Measurements from ENCODE around the gene THBS2. TPM values are rescaled to one million over a fixed set of nuclear protein-coding genes. Genes with fewer than 3 reads are reported as not detected.

Gene THBS2
- total and polyA plus RNA-seq, 2 of the 4 experiments (the other 2 are of a cell fraction) = 97.3 to 113 TPM

- whole genome bisulfite sequencing, 2 experiments (ENCODE audit: extremely low coverage in 2 of 2, insufficient read length in 1 of 2) = 91% methylated on average over 10 of the region's 15 CpGs; no CpG with 5 or more reads in 1 of the 2 experiments
- Histone ChIP-seq H3K4me3 (ENCODE audit: insufficient read depth, low read depth, low read length) (no peak overlapping the region), H3K56ac (ENCODE audit: extremely low read depth, insufficient read depth, low read length) (peak overlapping the region; percentile 64), H2AK9ac (replicated peaks; ENCODE audit: low read depth, low read length, poor library complexity) (peak overlapping the region; percentile 73), H3K27ac (ENCODE audit: insufficient read depth, low read length) (peak overlapping the region; percentile 96), H3K9me1 (ENCODE audit: insufficient read depth, low read length) (peaks cover 9% of the 10 kb centered on the region), H3K27me3 (ENCODE audit: control insufficient read depth, insufficient read depth, low read length) (no peaks in the 10 kb centered on the region), H3K9ac (ENCODE audit: low read depth, low read length) (peak overlapping the region; percentile 19; the same call in 1 of the 2 replicates), H4K8ac (ENCODE audit: low read depth in 2 of 2, low read length in 2 of 2) (peak overlapping the region; percentile 67 to 82), H4K91ac (ENCODE audit: insufficient read depth, low read depth, low read length) (peak overlapping the region; percentile 82), H3K4me1 (ENCODE audit: control insufficient read depth, insufficient read depth, low read length) (peaks cover 30% of the 10 kb centered on the region), H2BK20ac (ENCODE audit: low read depth, low read length) (peak overlapping the region; percentile 98), H3K9me3 (ENCODE audit: control insufficient read depth, insufficient read depth, low read length) (no peaks in the 10 kb centered on the region), H3K18ac (ENCODE audit: low read depth, low read length) (peak overlapping the region; percentile 92), H2BK120ac (ENCODE audit: low read depth, low read length) (peak overlapping the region; percentile 96), H4K20me1 (ENCODE audit: insufficient read depth, low read length) (no peaks in the 10 kb centered on the region), H2AK5ac (ENCODE audit: low read depth, low read length) (peak overlapping the region; percentile 93), H3K14ac (replicated peaks; ENCODE audit: low read depth, low read length) (peak overlapping the region; percentile 84), H3K79me1 (ENCODE audit: low read depth in 1 of 2, low read length in 2 of 2) (peaks cover 20 to 56% of the 10 kb centered on the region in 2 experiments), H3K4me2 (ENCODE audit: low read depth, low read length) (no peak overlapping the region), H3K4ac (ENCODE audit: low read depth, low read length) (peak overlapping the region; percentile 95), H2BK15ac (ENCODE audit: low read depth, low read length) (peak overlapping the region; percentile 72; the same call in 2 of the 3 replicates), H2AFZ (replicated peaks; ENCODE audit: low read length, poor library complexity) (peak overlapping the region; percentile 84), H3K23ac (ENCODE audit: low read depth, low read length) (peak overlapping the region; percentile 14), H3K36me3 (ENCODE audit: control insufficient read depth, insufficient read depth, low read length) (no peaks in the 10 kb centered on the region), H2BK5ac (ENCODE audit: low read depth, low read length, poor library complexity, severe bottlenecking) (peak overlapping the region; percentile 99), H4K5ac (ENCODE audit: low read depth, low read length) (peak overlapping the region; percentile 89)
- BruUV-seq (replicated peaks) = no TSS peak
- in situ Hi-C loops (cut with MboI; ENCODE audit: low sequenced_read_pairs) (no loop called here), intact Hi-C loops (cut with micrococcal nuclease) (loop anchor here (1.0 to 5.0 kb wide), 3 partner anchors 47 to 211 kb away; no protein-coding TSS in a partner anchor), dilution Hi-C loops (cut with HindIII; ENCODE audit: low sequenced_read_pairs, unreplicated experiment) (no loop called here)
- DNase-seq (no peak), ATAC-seq (ENCODE audit: low read depth) (no peak)
- POLR2A ChIA-PET (ENCODE audit: unreplicated experiment) = no interaction called here
- CTCF ChIA-PET = interaction anchor here (0.6 kb wide), 1 partner anchor 224 kb away, joined by 4 read pairs; no protein-coding TSS in a partner anchor
- no peak for TF ChIP-seq NFE2L2 (IDR thresholded peaks at IDR 0.05; ENCODE audit: low read depth, low read length)
- no peak for TF ChIP-seq BHLHE40 (IDR thresholded peaks at IDR 0.05; ENCODE audit: low read depth, low read length)
- no peak for TF ChIP-seq RAD21 (IDR thresholded peaks at IDR 0.05; ENCODE audit: low read length)
- TF ChIP-seq CHD1 (IDR thresholded peaks at IDR 0.05; ENCODE audit: low read depth, low read length) = no peak
- TF ChIP-seq FOS (IDR thresholded peaks at IDR 0.05; ENCODE audit: low read depth, low read length) = no peak
- no peak; the same call in 1 of the 2 replicates for TF ChIP-seq POLR2A (IDR thresholded peaks at IDR 0.05; ENCODE audit: low read depth, low read length)
- TF ChIP-seq RCOR1 (IDR thresholded peaks at IDR 0.05; ENCODE audit: insufficient replicate concordance, low read length) = no peak
- TF ChIP-seq MAFK (IDR thresholded peaks at IDR 0.05; ENCODE audit: low read depth, low read length) = no peak
- TF ChIP-seq RFX5 (IDR thresholded peaks at IDR 0.05; ENCODE audit: low read depth, low read length) = no peak
- no peak for TF ChIP-seq CEBPB (IDR thresholded peaks at IDR 0.05; ENCODE audit: low read depth, low read length)
- TF ChIP-seq, protein P1, sequence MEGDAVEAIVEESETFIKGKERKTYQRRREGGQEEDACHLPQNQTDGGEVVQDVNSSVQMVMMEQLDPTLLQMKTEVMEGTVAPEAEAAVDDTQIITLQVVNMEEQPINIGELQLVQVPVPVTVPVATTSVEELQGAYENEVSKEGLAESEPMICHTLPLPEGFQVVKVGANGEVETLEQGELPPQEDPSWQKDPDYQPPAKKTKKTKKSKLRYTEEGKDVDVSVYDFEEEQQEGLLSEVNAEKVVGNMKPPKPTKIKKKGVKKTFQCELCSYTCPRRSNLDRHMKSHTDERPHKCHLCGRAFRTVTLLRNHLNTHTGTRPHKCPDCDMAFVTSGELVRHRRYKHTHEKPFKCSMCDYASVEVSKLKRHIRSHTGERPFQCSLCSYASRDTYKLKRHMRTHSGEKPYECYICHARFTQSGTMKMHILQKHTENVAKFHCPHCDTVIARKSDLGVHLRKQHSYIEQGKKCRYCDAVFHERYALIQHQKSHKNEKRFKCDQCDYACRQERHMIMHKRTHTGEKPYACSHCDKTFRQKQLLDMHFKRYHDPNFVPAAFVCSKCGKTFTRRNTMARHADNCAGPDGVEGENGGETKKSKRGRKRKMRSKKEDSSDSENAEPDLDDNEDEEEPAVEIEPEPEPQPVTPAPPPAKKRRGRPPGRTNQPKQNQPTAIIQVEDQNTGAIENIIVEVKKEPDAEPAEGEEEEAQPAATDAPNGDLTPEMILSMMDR (conservative IDR thresholded peaks at IDR 0.05; ENCODE audit: low read depth, low read length) = no peak
- TF ChIP-seq MAZ (IDR thresholded peaks at IDR 0.05; ENCODE audit: borderline replicate concordance, low read depth, low read length) = no peak
- TF ChIP-seq, protein P2, sequence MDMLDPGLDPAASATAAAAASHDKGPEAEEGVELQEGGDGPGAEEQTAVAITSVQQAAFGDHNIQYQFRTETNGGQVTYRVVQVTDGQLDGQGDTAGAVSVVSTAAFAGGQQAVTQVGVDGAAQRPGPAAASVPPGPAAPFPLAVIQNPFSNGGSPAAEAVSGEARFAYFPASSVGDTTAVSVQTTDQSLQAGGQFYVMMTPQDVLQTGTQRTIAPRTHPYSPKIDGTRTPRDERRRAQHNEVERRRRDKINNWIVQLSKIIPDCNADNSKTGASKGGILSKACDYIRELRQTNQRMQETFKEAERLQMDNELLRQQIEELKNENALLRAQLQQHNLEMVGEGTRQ (IDR thresholded peaks at IDR 0.05; ENCODE audit: low read depth, low read length) = no peak
- no peak for TF ChIP-seq ELK1 (IDR thresholded peaks at IDR 0.05; ENCODE audit: borderline replicate concordance, low read depth, low read length)
- TF ChIP-seq SMC3 (IDR thresholded peaks at IDR 0.05; ENCODE audit: low read depth, low read length) = no peak
- no peak for TF ChIP-seq MXI1 (IDR thresholded peaks at IDR 0.05; ENCODE audit: borderline replicate concordance, low read depth, low read length)
These were observed 85.4 kb downstream of the THBS2 start for GRCh38 chr6:169168302-169168630.
